GM11168 (cell line): ENCODE data around the gene ZNF511.

Experiments used
- in situ Hi-C: fragments of 300-500 bp; cut with MboI; formaldehyde crosslinking; loops from one replicate; pipeline ENCODE4 v1.12.0; 2022; ENCODE audit warnings: low sequenced_read_pairs; ENCODE audit not compliant: unreplicated experiment

Gene ZNF511

GRCh38 chr10:133273534-133274143, 35.1 kb upstream of the ZNF511 start:
- in situ Hi-C loops: no loop called here

GRCh38 chr10:133274751-133275683, 33.7 kb upstream of the ZNF511 start:
- in situ Hi-C loops: no loop called here

GRCh38 chr10:133275684-133276092, 33.0 kb upstream of the ZNF511 start:
- in situ Hi-C loops: no loop called here

- in situ Hi-C loops: no loop called here
Observed at GRCh38 chr10:133276100-133276434, 32.6 kb upstream of the ZNF511 start.

- in situ Hi-C loops: no loop called here
Observed at GRCh38 chr10:133276435-133277201, 32.1 kb upstream of the ZNF511 start, which contains the start of gene ADAM8. Gene ADAM8 (minus strand): TSS chr10:133276868. CDS start chr10:133276817, 51 bp downstream.

- in situ Hi-C loops: no loop called here
Observed at GRCh38 chr10:133277277-133277992, 31.3 kb upstream of the ZNF511 start.

- in situ Hi-C loops: no loop called here
Observed at GRCh38 chr10:133277993-133278576, 30.6 kb upstream of the ZNF511 start.

GRCh38 chr10:133278577-133279265, 30.0 kb upstream of the ZNF511 start:
- in situ Hi-C loops: no loop called here

- in situ Hi-C loops: no loop called here
Observed at GRCh38 chr10:133279326-133280226, 29.1 kb upstream of the ZNF511 start.

GRCh38 chr10:133280391-133281059, 28.2 kb upstream of the ZNF511 start:
- in situ Hi-C loops: no loop called here

- in situ Hi-C loops: no loop called here
Observed at GRCh38 chr10:133281084-133281483, 27.6 kb upstream of the ZNF511 start.

- in situ Hi-C loops: no loop called here
Observed at GRCh38 chr10:133281628-133282372, 26.9 kb upstream of the ZNF511 start.

GRCh38 chr10:133282846-133283390, 25.8 kb upstream of the ZNF511 start:
- in situ Hi-C loops: no loop called here

- in situ Hi-C loops: no loop called here
Observed at GRCh38 chr10:133283931-133284330, 24.8 kb upstream of the ZNF511 start.

GRCh38 chr10:133285217-133285616, 23.5 kb upstream of the ZNF511 start:
- in situ Hi-C loops: no loop called here

GRCh38 chr10:133286366-133286765, 22.3 kb upstream of the ZNF511 start:
- in situ Hi-C loops: no loop called here
